ENCODE data around the gene FOXO3. TPM values are rescaled to one million over a fixed set of nuclear protein-coding genes. Genes with fewer than 3 reads are reported as not detected.
A peak's percentile ranks its signal among the peaks of the same experiment; 100 is the strongest.

The FOXO3 gene
- total and polyA plus RNA-seq, 7 donors, result 20.6 to 160 (median 76.5) TPM

DNA sequence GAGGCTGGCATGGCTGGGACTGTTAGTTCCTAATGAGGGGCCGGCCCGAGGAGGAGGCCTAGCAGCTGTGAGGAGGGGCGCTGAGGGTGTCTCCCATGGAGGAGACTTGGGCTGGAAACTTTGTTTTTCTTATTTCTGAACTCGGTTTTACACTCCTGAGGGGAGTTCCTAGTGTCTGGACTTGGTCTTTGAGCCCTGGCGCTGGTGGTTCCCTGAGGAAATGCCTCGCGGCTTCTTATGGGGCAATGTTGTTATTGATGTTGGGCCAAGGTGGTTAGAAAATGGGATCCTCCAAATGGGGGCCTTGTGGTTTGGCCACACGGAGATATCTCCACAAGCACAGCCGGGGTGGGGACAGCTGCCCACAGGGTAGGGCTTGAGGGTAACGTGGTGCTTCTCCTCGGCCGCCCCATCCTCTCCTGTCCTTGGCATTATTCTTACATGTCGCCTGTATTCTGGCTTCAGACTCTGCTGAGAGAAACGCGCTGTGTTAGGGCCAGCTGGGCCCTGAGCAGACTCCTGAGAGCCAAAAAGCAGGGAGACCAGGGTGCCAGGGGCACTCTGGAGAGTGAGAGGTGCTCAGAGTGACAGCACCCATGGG, 136.9 kb downstream of the FOXO3 start:
- no peak overlapping the region for H3K4me3 ChIP-seq
- peak overlapping the region; percentile 41 for H3K27ac ChIP-seq
- DNase-seq (peak; percentile 55 to 76), ATAC-seq (peak; percentile 24 to 61 (median 38))
- no peaks in the 10 kb centered on the region for H3K27me3 ChIP-seq (ENCODE audit: insufficient read depth in 3 of 3, low read length in 2 of 3)
- H3K4me1 ChIP-seq, result no peaks in the 10 kb centered on the region
- intact Hi-C loops (cut with DNase I), result loop anchor here (5.0 kb wide), 1 partner anchor 65 kb away; no protein-coding TSS in a partner anchor
- no peaks in the 10 kb centered on the region for H3K36me3 ChIP-seq (ENCODE audit: insufficient read depth in 1 of 2, low read depth in 1 of 2)
- TF ChIP-seq CTCF (IDR thresholded peaks at IDR 0.05), result no peak
- peaks cover 5% of the 10 kb centered on the region for H3K9me3 ChIP-seq
- 27 to 61% (median 32%) methylated on average over 15 of the region's 15 CpGs for WGBS, 3 donors

GRCh38 chr6:108698593-108699289, 138.0 kb downstream of the FOXO3 start:
- intact Hi-C loops (cut with DNase I), result loop anchor here (5.0 kb wide), 1 partner anchor 64 kb away; no protein-coding TSS in a partner anchor
- no peaks in the 10 kb centered on the region for H3K36me3 ChIP-seq (ENCODE audit: insufficient read depth in 1 of 2, low read depth in 1 of 2)
- no peak overlapping the region for H3K27ac ChIP-seq
- no peaks in the 10 kb centered on the region for H3K4me1 ChIP-seq
- ATAC-seq (no peak), DNase-seq (no peak)
- TF ChIP-seq CTCF (IDR thresholded peaks at IDR 0.05), result no peak
- WGBS, 3 donors, result 88 to 90% (median 90%) methylated on average over 11 of the region's 11 CpGs
- H3K27me3 ChIP-seq (ENCODE audit: insufficient read depth in 3 of 3, low read length in 2 of 3), result no peaks in the 10 kb centered on the region
- peaks cover 5% of the 10 kb centered on the region for H3K9me3 ChIP-seq
- H3K4me3 ChIP-seq, result no peak overlapping the region

DNA sequence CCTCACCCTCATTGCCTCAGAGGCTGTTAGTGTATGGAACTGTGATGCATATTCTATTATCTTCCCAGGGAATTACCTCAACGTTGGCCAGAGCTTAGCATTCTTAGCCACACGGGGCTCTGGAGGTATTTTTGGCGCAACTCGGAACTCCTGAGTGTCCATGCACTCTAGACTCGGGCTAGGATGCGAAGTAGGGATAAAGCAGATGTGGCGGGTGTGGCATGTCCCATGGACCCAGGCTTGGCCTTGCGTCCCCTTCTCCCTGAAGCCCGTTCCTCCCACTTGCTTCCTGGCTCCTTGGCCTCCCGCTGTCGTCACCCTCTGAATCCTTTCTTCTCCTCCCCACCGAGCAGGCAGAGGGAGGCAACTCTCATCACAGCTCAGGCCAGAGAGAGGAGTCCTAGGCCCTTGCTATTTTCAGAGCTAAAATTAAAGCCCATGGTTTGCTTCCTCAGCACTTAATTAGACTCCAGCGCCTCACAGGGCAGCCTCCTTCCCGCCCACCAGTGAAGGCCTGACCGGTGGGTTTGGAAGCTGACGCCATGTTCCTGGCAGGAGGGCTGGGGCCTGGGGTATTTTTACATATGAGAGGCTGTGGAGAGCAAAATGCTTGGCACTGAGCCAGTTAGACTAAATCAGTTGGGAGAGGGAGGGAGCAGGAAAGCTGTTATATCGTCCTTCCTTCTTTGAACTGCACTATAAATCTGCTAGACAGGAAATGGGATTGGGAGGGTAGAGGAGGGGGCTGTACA, 138.7 kb downstream of the FOXO3 start:
- H3K27ac ChIP-seq, result no peak overlapping the region
- intact Hi-C loops (cut with DNase I), result loop anchor here (5.0 kb wide), 1 partner anchor 63 kb away; no protein-coding TSS in a partner anchor
- H3K9me3 ChIP-seq, result peaks cover 5% of the 10 kb centered on the region
- no peak for TF ChIP-seq CTCF (IDR thresholded peaks at IDR 0.05)
- peak in 1 of 2 donors; percentile 66 for DNase-seq
- H3K27me3 ChIP-seq (ENCODE audit: insufficient read depth in 3 of 3, low read length in 2 of 3), result no peaks in the 10 kb centered on the region
- ATAC-seq, result peak in 2 of 4 donors; percentile 21
- WGBS, 3 donors, result 63 to 72% (median 64%) methylated on average over 17 of the region's 17 CpGs
- no peak overlapping the region for H3K4me3 ChIP-seq
- H3K4me1 ChIP-seq, result no peaks in the 10 kb centered on the region
- H3K36me3 ChIP-seq (ENCODE audit: insufficient read depth in 1 of 2, low read depth in 1 of 2), result no peaks in the 10 kb centered on the region

DNA sequence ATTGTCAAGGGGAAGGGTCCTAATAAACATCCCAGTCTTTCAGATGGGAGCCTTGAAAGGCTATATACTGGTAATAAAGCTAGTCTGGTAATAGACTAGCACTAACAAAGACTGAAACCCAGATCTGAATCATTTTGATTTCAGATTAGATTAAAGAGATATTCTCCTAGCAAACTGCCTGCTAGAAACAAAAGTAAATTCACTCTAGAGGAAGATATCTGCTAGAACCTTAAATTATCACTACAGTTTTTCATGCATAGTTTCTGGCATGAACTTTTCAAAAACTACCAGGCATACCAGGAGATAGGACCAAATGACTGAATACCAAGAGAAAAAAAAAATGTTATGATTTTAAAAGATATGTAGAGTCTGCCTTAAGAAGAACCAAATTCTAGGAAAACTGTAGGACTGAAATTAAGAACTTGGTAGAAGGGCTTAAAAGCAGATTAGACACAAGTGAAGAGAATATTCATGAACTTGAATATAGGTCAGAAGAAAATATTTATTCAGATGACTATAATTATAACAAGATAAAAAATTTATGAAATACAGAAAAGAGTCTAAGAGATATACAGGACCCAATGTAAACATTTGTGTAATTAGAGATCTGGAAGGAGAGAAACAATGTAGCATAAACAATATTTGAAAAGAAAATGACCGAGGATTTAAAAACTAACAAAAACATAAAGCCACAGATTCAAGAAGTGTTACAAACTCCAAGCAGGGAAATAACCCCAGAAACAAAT, 141.6 kb downstream of the FOXO3 start:
- no peaks in the 10 kb centered on the region for H3K27me3 ChIP-seq (ENCODE audit: insufficient read depth in 3 of 3, low read length in 2 of 3)
- 95 to 100% (median 99%) methylated on average over 1 of the region's 1 CpG for WGBS, 3 donors
- DNase-seq (no peak), ATAC-seq (no peak)
- no peaks in the 10 kb centered on the region for H3K4me1 ChIP-seq
- H3K9me3 ChIP-seq, result peaks cover 5% of the 10 kb centered on the region
- no peak overlapping the region for H3K27ac ChIP-seq
- intact Hi-C loops (cut with DNase I), result no loop called here
- no peak for TF ChIP-seq CTCF (IDR thresholded peaks at IDR 0.05)
- H3K4me3 ChIP-seq, result no peak overlapping the region
- no peaks in the 10 kb centered on the region for H3K36me3 ChIP-seq (ENCODE audit: insufficient read depth in 1 of 2, low read depth in 1 of 2)

Data from psoas muscle (tissue), 8 donors.